HCT116 (cell line): Measurements from ENCODE around the gene ZMYND10.

Source experiments
- CTCF ChIP-seq, 3 experiments: fragments of 200-600 bp in 1 of 3; sonication (generic) in 1 of 3; IDR thresholded peaks in 2 of 3; conservative IDR thresholded peaks in 1 of 3; 2 replicates each; pipeline ENCODE4 v1.5.1; 2012 to 2017; ENCODE audit warnings: low read depth in 2 of 3, low read length in 2 of 3, antibody characterized with exemption in 1 of 3, borderline replicate concordance in 1 of 3, control low read depth in 1 of 3, mild to moderate bottlenecking in 1 of 3, mixed read lengths in 1 of 3, mixed run types in 1 of 3, moderate library complexity in 1 of 3; ENCODE audit not compliant: insufficient read depth in 1 of 3
- EZH2phosphoT487 ChIP-seq: fragments of 200-600 bp; IDR thresholded peaks from 2 replicates; pipeline ENCODE4 v1.6.1; 2018; ENCODE audit warnings: antibody characterized with exemption, borderline replicate concordance
- POLR2A ChIP-seq: IDR thresholded peaks from 2 replicates; pipeline ENCODE4 v1.7.0; 2011; ENCODE audit warnings: borderline replicate concordance; ENCODE audit not compliant: insufficient read depth, insufficient read length; ENCODE audit errors: extremely low read depth
- TF ChIP-seq, protein P1 (sequence below): IDR thresholded peaks from 2 replicates; pipeline ENCODE4 v1.6.1; 2012

DNA sequence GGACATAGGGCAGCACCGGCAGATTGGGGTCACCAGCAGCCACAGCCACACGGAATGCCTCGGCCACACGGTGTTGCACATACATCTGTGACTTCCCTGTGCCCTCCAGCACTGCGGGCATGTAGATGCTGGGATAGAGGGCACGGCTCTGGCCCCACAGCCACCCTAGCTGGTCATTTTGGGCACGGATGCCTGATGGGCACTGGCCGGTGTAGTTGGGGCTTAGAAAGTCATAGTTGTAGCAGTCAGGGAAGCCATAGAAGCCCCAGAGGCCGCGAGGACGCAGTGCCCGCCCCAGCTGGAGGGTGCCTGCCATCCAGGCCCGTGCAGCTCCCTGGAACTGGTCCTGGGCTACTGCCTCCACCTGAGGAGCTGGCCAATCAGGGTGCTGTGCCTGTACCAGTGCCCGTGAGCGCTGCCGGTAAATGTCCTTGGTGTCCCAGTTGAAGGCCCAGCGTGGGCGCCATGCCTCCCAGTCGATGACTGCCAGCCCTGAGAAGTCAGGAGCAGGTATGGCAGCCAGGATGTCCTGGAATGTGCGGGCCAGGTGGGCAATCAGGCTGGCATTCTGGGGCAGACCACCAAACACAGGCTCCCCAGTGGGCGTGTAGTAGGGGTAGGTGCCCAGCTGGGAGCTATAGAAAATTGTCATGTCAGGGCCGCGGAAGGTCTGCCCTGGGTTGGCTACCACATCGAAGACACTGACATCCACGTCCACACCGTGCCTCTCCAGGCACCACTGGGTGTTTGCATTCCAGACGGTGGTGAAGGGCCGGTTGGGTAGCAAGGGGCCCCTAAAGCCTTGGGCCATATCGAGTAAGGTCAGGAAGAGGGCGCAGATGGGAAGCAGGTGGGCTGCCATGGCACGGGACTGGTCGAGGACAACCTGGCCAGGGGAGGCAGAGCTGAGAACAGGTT is 43.2 kb downstream of the ZMYND10 start:
- TF ChIP-seq EZH2phosphoT487 = no peak
- TF ChIP-seq CTCF (IDR thresholded peaks at IDR 0.05 in 2 of 3, conservative IDR thresholded peaks at IDR 0.05 in 1 of 3; ENCODE audit: borderline replicate concordance in 1 of 3, insufficient read depth in 1 of 3, low read depth in 2 of 3, low read length in 2 of 3) = no peak
- TF ChIP-seq, protein P1, sequence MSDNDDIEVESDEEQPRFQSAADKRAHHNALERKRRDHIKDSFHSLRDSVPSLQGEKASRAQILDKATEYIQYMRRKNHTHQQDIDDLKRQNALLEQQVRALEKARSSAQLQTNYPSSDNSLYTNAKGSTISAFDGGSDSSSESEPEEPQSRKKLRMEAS = no peak
- no peak for TF ChIP-seq POLR2A
